Right lobe of liver (tissue), 6 donors: ENCODE results near the gene NUCB1. TPM values are rescaled to one million over a fixed set of nuclear protein-coding genes. Genes with fewer than 3 reads are reported as not detected.
A peak's percentile ranks its signal among the peaks of the same experiment; 100 is the strongest.

ENCODE experiments used
- ATAC-seq, 4 donors: fragments of 200-7000 bp; cut with Tn5 transposase; one replicate each; pipeline ENCODE4 v1.9.1; 2020; ENCODE audit warnings: mild to moderate bottlenecking in 4 of 4, moderate library complexity in 4 of 4
- DNase-seq, 3 donors: peaks; one replicate each; pipeline ENCODE4 v3.0.0-alpha.2; 2020
- H3K27ac ChIP-seq, 3 donors: fragments of 200-600 bp; one replicate each; pipeline ENCODE4 v1.8.0; 2022
- H3K27me3 ChIP-seq, 2 donors: fragments of 200-600 bp; one replicate each; pipeline ENCODE4 v1.8.0; 2022
- H3K36me3 ChIP-seq, 4 donors: fragments of 200-600 bp; sonication (generic) in 1 of 4; one replicate each; pipeline versions ENCODE4 v1.5.1 to v1.8.0; 2017 to 2022; ENCODE audit warnings: control low read depth in 1 of 4
- H3K4me1 ChIP-seq, 4 donors: fragments of 200-600 bp; sonication (generic) in 1 of 4; one replicate each; pipeline versions ENCODE4 v1.5.1 to v1.8.0; 2017 to 2022; ENCODE audit warnings: control low read depth in 1 of 4
- H3K4me3 ChIP-seq, 3 donors: fragments of 200-600 bp; one replicate each; pipeline ENCODE4 v1.8.0; 2022
- H3K9me3 ChIP-seq, 4 donors: fragments of 200-600 bp; sonication (generic) in 1 of 4; one replicate each; pipeline versions ENCODE4 v1.5.1 to v1.8.0; 2017 to 2022; ENCODE audit warnings: control low read depth in 1 of 4
- POLR2A ChIP-seq: fragments of 450-650 bp; IDR thresholded peaks from one replicate; pipeline ENCODE4 v1.6.1; 2017; ENCODE audit warnings: antibody characterized with exemption, mild to moderate bottlenecking
- WGBS: methylation state at CpG from one replicate; pipeline ENCODE4 v1.1.6; 2018; ENCODE audit warnings: low coverage, low lambda C conversion rate; ENCODE audit not compliant: insufficient coverage; ENCODE audit errors: missing lambda C conversion rate; 5-methylcytosine and 5-hydroxymethylcytosine counted together
- intact Hi-C, 2 donors: fragments of 100-400 bp; cut with DNase I; formaldehyde crosslinking; loops; one replicate each; pipeline versions ENCODE4 v1.11.2 to v1.14.1; 2022
- total RNA-seq, 6 experiments: library from RNA; depleted of rRNA in 2 of 6; stranded (reverse); fragments of >200 nt in 2 of 6; fragmentation: NEBNext Ultra II Directional in 3 of 6; extraction: Animal tissue kit (Norgen Biotek cat#: 25700) in 3 of 6; gene quantifications; one replicate each; pipeline versions ENCODE4 v1.1.0 to v1.2.4, GENCODE V29; 2016 to 2023
- TF ChIP-seq, protein P1 (sequence below), 4 donors: fragments of 200-600 bp in 3 of 4; fragments of 450-650 bp in 1 of 4; IDR thresholded peaks; one replicate each; pipeline versions ENCODE4 v1.5.1 to v1.8.0; 2016 to 2022; ENCODE audit warnings: antibody characterized with exemption in 4 of 4, mild to moderate bottlenecking in 2 of 4
- donor health status: DM: no; HTN: yes; CAD: no.
- donor health status: DM: no; HTN: no; CAD: no.
- donor health status: DM: no; HTN: no; CAD: no.
- donor health status: DM: no; HTN: yes; CAD: no.
- donor health status: DM: no; HTN: yes; CAD: no.

Gene NUCB1
- total RNA-seq, 6 experiments from 2014 or later, result 306 to 376 (median 349) TPM

DNA sequence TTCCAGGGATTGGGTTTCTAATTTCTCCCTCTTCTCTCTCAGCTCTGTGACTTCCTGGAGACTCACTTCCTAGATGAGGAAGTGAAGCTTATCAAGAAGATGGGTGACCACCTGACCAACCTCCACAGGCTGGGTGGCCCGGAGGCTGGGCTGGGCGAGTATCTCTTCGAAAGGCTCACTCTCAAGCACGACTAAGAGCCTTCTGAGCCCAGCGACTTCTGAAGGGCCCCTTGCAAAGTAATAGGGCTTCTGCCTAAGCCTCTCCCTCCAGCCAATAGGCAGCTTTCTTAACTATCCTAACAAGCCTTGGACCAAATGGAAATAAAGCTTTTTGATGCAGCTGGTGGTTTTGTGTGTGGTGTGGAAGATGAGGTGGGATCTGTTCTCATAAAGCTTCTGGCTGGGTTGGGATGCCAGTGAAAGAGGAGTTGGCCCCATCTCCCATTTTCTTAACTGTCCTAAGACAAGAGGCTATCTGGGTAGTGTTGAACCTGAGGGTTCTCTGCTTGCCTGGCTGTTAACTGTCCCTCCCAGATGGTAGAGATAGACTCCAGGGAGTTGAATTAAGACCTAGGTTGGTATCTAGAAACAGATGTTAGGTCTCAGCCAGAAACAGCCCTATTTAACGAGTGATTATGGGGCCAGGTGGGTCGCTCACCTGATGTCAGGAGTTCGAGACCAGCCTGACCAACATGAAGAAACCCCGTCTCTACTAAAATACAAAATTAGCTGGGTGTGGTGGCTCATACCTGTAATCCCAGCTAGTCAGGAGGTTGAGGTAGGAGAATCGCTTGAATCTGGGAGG lies 66.6 kb downstream of the NUCB1 start:
- 20% methylated on average over 5 of the region's 10 CpGs for WGBS
- H3K4me1 ChIP-seq, result peaks cover 0 to 16% (median 0%) of the 10 kb centered on the region in 4 donors
- DNase-seq, result peak in 1 of 3 donors; percentile 50

DNA sequence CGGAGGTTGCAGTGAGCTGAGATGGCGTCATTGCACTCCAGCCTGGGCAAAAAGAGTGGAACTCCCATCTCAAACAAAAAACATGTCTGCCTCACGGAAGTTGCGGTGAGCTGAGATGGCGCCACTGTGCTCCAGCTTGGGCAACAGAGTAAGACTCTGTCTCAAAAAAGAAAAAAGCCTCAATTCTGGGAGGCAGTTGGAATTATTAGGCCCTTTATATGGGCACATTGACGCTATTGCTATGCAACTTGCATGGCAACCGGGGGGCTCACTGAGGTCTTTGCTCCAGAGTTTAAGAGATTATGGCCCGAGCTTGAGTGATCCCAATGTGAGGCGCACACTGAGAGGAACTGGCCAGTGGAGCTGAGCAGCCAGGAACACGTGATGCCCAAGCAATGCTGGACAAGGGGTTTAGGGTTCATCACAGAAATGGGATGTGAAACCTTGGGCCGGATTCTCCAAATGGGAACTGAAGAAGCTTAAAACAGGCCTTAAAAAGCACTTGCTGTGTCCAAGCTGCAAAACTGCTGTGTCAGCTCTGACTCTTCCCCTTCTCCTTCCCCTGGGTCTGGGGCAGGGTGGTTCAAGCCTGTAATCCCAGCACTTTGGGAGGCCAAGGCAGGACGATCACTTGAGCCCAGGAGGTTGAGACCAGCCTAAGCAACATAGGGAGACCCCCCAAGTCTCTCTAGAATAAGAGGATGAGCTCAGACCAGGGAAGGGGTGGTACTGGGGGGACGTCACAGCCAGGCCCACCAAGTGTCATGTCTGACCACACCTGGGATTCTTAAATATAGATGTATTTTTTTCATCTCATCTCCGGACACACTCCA lies 67.5 kb downstream of the NUCB1 start:
- TF ChIP-seq, protein P1, sequence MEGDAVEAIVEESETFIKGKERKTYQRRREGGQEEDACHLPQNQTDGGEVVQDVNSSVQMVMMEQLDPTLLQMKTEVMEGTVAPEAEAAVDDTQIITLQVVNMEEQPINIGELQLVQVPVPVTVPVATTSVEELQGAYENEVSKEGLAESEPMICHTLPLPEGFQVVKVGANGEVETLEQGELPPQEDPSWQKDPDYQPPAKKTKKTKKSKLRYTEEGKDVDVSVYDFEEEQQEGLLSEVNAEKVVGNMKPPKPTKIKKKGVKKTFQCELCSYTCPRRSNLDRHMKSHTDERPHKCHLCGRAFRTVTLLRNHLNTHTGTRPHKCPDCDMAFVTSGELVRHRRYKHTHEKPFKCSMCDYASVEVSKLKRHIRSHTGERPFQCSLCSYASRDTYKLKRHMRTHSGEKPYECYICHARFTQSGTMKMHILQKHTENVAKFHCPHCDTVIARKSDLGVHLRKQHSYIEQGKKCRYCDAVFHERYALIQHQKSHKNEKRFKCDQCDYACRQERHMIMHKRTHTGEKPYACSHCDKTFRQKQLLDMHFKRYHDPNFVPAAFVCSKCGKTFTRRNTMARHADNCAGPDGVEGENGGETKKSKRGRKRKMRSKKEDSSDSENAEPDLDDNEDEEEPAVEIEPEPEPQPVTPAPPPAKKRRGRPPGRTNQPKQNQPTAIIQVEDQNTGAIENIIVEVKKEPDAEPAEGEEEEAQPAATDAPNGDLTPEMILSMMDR (IDR thresholded peaks at IDR 0.05), result no peak
- peak; percentile 31 for TF ChIP-seq POLR2A
- ATAC-seq (peak; percentile 0 to 23 (median 9)), DNase-seq (peak; percentile 66 to 85 (median 76))
- H3K36me3 ChIP-seq, result peaks cover 0 to 28% (median 1%) of the 10 kb centered on the region in 4 donors
- peaks cover 0 to 11% (median 0%) of the 10 kb centered on the region in 4 donors for H3K4me1 ChIP-seq
- no peaks in the 10 kb centered on the region for H3K27me3 ChIP-seq
- H3K27ac ChIP-seq, result peak overlapping the region; percentile 93 to 99 (median 97)
- 27% methylated on average over 10 of the region's 14 CpGs for WGBS
- intact Hi-C loops, result loop anchor here in 1 of 2 donors (10.0 kb wide), 1 partner anchor 63 kb away; the partner anchor contains the start of gene NUCB1
- no peaks in the 10 kb centered on the region for H3K9me3 ChIP-seq
- H3K4me3 ChIP-seq, result peak overlapping the region; percentile 84 to 97 (median 87)

More for the DNA sequence above, 66.6 kb downstream of the NUCB1 start:
- H3K9me3 ChIP-seq, result no peaks in the 10 kb centered on the region
- H3K27ac ChIP-seq, result peak overlapping the region; percentile 93 to 99 (median 97)
- peak overlapping the region; percentile 84 to 97 (median 87) for H3K4me3 ChIP-seq
- H3K27me3 ChIP-seq, result no peaks in the 10 kb centered on the region
- ATAC-seq, result peak in 1 of 4 donors; percentile 0
- TF ChIP-seq, protein P1 (IDR thresholded peaks at IDR 0.05), result no peak
- peak; percentile 16 for TF ChIP-seq POLR2A
- intact Hi-C loops, result loop anchor here in 1 of 2 donors (10.0 kb wide), 1 partner anchor 62 kb away; the partner anchor contains the start of gene NUCB1
- H3K36me3 ChIP-seq, result peaks cover 0 to 26% (median 1%) of the 10 kb centered on the region in 4 donors

DNA sequence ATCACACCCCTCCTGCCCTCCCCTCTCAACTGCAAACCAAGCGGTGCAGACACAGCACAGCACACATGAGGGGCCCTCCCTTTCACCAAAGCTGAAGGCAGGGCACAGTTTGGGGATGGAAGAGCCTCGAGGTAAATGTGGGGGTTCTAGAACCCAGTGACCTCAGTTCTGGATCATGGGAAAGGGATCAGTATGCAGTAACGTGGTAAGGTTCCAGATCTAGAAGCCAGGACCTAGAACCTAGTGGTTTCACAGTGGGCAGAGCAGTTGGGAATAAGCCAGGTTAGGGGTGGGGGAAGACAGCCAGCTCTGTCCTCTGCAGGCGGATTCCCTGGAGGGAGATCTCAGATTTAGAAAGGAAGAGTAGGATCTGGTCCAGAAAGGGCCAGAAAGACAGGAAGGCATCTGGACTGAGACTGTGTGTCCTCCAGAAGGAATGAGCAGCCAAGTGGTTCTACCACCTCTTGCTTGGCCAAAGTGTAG lies 68.1 kb downstream of the NUCB1 start:
- peaks cover 0 to 11% (median 0%) of the 10 kb centered on the region in 4 donors for H3K4me1 ChIP-seq
- DNase-seq, result peak in 1 of 3 donors; percentile 64
- peaks cover 0 to 35% (median 1%) of the 10 kb centered on the region in 4 donors for H3K36me3 ChIP-seq
- no peaks in the 10 kb centered on the region for H3K9me3 ChIP-seq
- WGBS, result 13% methylated on average over 4 of the region's 4 CpGs
- H3K27ac ChIP-seq, result peak overlapping the region; percentile 2 to 99 (median 97)
- ATAC-seq, result peak in 1 of 4 donors; percentile 0
- no peaks in the 10 kb centered on the region for H3K27me3 ChIP-seq
- intact Hi-C loops, result loop anchor here in 1 of 2 donors (10.0 kb wide), 1 partner anchor 63 kb away; the partner anchor contains the start of gene NUCB1
- TF ChIP-seq, protein P1 (IDR thresholded peaks at IDR 0.05), result no peak
- TF ChIP-seq POLR2A, result no peak
- no peak overlapping the region for H3K4me3 ChIP-seq

DNA sequence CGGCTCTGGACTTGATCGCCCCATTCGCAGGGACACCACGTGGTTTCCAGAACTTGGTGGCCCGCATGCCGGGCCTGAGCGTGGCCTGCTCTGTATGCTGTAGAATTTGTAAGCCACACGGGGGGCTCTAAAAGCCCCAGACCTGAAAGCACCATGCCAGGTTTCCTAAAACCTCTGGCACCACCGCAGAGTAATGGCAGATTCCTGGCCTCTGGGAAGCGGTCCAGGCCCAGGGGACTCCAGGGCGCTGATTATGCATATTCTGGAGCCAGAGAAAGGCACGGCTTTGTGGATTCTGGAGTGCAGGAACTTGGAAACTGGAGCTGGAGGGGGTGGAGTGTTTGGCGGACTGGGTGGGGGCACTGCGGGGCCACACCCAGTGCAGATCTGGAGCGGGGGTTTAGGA lies 68.7 kb downstream of the NUCB1 start:
- no peaks in the 10 kb centered on the region for H3K27me3 ChIP-seq
- H3K4me3 ChIP-seq, result no peak overlapping the region
- peaks cover 0 to 41% (median 2%) of the 10 kb centered on the region in 4 donors for H3K36me3 ChIP-seq
- H3K9me3 ChIP-seq, result no peaks in the 10 kb centered on the region
- peak overlapping the region; percentile 2 to 99 (median 97) for H3K27ac ChIP-seq
- TF ChIP-seq, protein P1 (IDR thresholded peaks at IDR 0.05), result no peak
- no peak for TF ChIP-seq POLR2A
- DNase-seq, result peak; percentile 42 to 78 (median 74)
- intact Hi-C loops, result loop anchor here in 1 of 2 donors (10.0 kb wide), 1 partner anchor 64 kb away; the partner anchor contains the start of gene NUCB1
- H3K4me1 ChIP-seq, result peaks cover 0 to 11% (median 0%) of the 10 kb centered on the region in 4 donors
- 60% methylated on average over 1 of the region's 15 CpGs for WGBS
- ATAC-seq, result no peak
